Colonic mucosa (tissue), 4 donors: ENCODE data around the gene DMAC2. TPM values are rescaled to one million over a fixed set of nuclear protein-coding genes. Genes with fewer than 3 reads are reported as not detected.

ENCODE experiments used
- DNase-seq: peaks from one replicate; pipeline ENCODE4 v3.0.0-alpha.2; 2020
- H3K27ac ChIP-seq: fragments of 200-600 bp; one replicate; pipeline ENCODE4 v1.8.0; 2021
- H3K27me3 ChIP-seq: fragments of 200-600 bp; one replicate; pipeline ENCODE4 v1.8.0; 2021
- H3K36me3 ChIP-seq: fragments of 200-600 bp; one replicate; pipeline ENCODE4 v1.8.0; 2021
- H3K4me1 ChIP-seq: fragments of 200-600 bp; one replicate; pipeline ENCODE4 v1.8.0; 2021; ENCODE audit warnings: mild to moderate bottlenecking
- H3K4me3 ChIP-seq: fragments of 200-600 bp; one replicate; pipeline ENCODE4 v1.8.0; 2021
- H3K9ac ChIP-seq, 2 donors: one replicate each; pipeline ENCODE4 v1.7.0; 2013; ENCODE audit warnings: control low read depth in 2 of 2, low read depth in 2 of 2, low read length in 2 of 2
- H3K9me3 ChIP-seq: fragments of 200-600 bp; one replicate; pipeline ENCODE4 v1.8.0; 2021
- intact Hi-C: fragments of 100-400 bp; cut with DNase I; formaldehyde crosslinking; loops from one replicate; pipeline ENCODE4 v1.14.1; 2022
- total RNA-seq, 2 donors: library from RNA; stranded (reverse); fragmentation: NEBNext Ultra II Directional in 1 of 2; extraction: Animal tissue kit (Norgen Biotek cat#: 25700) in 1 of 2; gene quantifications; one replicate each; pipeline ENCODE4 v1.2.1, GENCODE V29; 2021
- TF ChIP-seq, protein P1 (sequence below): fragments of 200-600 bp; IDR thresholded peaks from one replicate; pipeline ENCODE4 v1.8.0; 2022; ENCODE audit warnings: antibody characterized with exemption, mild to moderate bottlenecking
- donor health status: healthy.
- donor health status: DM: no; HTN: no; CAD: no.
- donor health status: DM: no; HTN: no; CAD: no.

Gene DMAC2
- total RNA-seq, 2 donors from 2014 or later: 48.0 to 61.8 TPM

DNA sequence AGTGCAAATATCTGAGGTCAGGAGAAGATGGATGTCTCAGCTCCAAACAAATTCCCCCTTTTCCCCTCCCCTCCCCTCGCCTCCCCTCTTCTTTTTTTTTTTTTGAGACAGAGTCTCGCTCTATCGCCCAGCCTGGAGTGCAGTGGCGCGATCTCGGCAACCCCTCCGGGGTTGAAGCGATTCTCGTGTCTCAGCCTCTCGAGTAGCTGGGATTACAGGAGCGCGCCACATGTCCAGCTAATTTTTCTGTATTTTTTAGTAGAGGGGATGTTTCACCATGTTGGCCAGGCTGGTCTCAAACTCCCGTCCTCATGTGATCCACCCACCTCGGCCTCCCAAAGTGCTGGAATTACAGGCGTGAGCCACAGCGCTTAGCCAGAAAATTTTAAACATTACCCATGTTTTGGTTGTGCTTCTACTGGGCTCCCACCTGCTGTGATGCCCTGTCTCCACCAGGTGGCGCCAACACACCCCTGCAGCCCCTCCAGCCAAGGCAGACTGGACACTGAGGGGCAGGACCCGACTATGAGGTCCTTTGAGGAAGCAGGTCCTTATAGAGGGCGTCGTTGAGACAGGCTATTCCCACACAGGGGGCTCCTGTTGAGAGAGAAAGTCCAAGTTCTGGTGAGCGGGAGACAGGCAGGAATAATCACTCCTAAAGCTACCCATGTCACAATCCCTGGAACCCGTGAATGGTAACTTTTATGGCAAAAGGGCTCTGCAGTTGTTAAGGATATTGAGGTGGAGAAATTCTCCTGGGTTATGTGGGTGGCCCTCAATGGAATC is 9.6 kb upstream of the DMAC2 start:
- Histone ChIP-seq H3K4me3 (no peak overlapping the region), H3K27ac (no peak overlapping the region), H3K9me3 (no peaks in the 10 kb centered on the region), H3K36me3 (no peaks in the 10 kb centered on the region), H3K9ac (no peak overlapping the region), H3K4me1 (no peaks in the 10 kb centered on the region), H3K27me3 (no peaks in the 10 kb centered on the region)
- TF ChIP-seq, protein P1, sequence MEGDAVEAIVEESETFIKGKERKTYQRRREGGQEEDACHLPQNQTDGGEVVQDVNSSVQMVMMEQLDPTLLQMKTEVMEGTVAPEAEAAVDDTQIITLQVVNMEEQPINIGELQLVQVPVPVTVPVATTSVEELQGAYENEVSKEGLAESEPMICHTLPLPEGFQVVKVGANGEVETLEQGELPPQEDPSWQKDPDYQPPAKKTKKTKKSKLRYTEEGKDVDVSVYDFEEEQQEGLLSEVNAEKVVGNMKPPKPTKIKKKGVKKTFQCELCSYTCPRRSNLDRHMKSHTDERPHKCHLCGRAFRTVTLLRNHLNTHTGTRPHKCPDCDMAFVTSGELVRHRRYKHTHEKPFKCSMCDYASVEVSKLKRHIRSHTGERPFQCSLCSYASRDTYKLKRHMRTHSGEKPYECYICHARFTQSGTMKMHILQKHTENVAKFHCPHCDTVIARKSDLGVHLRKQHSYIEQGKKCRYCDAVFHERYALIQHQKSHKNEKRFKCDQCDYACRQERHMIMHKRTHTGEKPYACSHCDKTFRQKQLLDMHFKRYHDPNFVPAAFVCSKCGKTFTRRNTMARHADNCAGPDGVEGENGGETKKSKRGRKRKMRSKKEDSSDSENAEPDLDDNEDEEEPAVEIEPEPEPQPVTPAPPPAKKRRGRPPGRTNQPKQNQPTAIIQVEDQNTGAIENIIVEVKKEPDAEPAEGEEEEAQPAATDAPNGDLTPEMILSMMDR: peak; percentile 96
- DNase-seq: peak; percentile 69
- intact Hi-C loops: loop anchor here (2.0 to 10.0 kb wide), 2 partner anchors 104 to 118 kb away; no protein-coding TSS in a partner anchor

DNA sequence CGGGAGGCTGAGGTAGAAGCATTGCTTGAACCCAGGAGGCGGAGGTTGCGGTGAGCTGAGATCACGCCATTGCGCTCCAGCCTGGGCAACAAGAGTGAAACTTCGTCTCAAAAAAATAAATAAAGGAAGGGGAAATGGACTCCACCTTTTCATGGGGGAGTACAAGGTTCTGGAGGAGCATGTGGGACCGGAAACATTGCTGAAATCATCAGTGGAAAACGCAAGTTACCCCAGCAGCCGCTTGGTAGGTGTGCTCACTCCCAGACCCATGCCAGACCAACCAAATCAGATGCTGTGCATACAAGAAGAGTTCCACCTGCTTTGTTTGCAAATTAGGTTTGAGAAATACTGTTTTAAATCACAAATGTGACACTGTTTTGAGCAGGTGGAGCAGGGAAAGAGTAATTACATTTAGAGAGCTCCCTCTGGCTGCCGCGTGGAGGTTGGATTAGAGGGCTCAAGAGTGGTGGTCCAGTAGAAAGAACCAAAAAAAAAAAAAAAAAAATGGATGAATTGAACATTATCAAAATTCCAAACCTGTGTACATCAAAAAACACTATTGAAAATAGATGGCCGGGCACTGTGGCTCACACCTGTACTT is 8.1 kb upstream of the DMAC2 start:
- H3K36me3 ChIP-seq: no peaks in the 10 kb centered on the region
- H3K9me3 ChIP-seq: no peaks in the 10 kb centered on the region
- no peaks in the 10 kb centered on the region for H3K4me1 ChIP-seq
- TF ChIP-seq, protein P1: no peak
- no peak for DNase-seq
- H3K4me3 ChIP-seq: no peak overlapping the region
- H3K9ac ChIP-seq: no peak overlapping the region
- intact Hi-C loops: loop anchor here (2.0 to 10.0 kb wide), 2 partner anchors 103 to 119 kb away; no protein-coding TSS in a partner anchor
- no peaks in the 10 kb centered on the region for H3K27me3 ChIP-seq
- no peak overlapping the region for H3K27ac ChIP-seq

DNA sequence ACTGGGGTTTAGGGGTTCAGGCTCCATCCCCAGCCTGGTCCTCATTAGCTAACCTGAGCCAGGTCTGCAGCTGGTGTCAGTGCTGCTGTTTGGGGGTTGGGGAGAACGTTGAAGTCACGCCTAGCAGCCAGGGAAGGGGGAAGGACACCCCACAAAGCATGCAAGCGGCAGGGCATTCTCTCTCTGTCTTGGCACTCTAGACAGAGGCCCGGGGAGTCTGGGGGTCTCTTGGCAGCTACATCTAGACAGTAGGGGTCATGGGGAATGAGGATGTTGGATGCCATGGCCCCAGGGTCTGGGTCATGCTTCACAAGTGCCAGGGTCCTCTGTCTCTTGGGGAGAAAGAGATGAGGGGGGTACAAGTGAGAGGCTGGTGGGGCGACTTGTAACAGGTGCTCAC is 5.9 kb upstream of the DMAC2 start:
- H3K9ac ChIP-seq: no peak overlapping the region
- no peak for DNase-seq
- no peaks in the 10 kb centered on the region for H3K27me3 ChIP-seq
- no peaks in the 10 kb centered on the region for H3K4me1 ChIP-seq
- no peaks in the 10 kb centered on the region for H3K36me3 ChIP-seq
- H3K27ac ChIP-seq: no peak overlapping the region
- H3K4me3 ChIP-seq: no peak overlapping the region
- intact Hi-C loops: loop anchor here (10.0 kb wide), 1 partner anchor 101 kb away; no protein-coding TSS in a partner anchor
- no peaks in the 10 kb centered on the region for H3K9me3 ChIP-seq
- TF ChIP-seq, protein P1: no peak

DNA sequence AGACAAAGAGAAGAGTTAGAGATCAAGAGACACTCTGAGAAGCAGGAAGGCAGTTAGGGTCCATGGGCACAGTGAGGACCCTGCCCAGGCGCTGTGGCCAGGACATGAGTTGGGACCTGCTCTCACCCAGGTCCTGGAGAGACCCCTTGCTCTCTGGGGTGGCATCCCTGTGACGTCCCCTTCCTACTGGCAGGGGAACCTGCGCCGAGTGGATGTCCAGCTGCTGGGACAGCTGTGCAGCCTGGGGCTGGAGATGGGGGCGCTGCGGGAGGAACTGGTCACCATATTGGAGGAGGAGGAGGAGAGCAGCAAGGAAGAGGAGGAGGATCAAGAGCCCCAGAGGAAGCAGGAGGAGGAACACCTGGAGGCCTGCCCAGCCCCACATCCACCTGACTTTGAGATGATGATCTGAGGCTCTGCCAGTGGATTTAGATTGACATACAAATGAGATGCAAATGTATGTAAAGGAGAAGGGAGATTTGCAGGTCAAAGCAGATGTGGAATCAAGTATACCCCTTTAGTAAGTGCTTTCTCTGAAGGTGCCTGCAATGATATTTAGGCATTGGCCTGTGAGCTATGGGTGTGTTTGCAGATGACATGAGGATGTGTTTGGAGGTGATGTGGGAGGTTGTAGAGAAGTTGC is 4.2 kb upstream of the DMAC2 start:
- TF ChIP-seq, protein P1: no peak
- H3K4me3 ChIP-seq: no peak overlapping the region
- peaks cover 2% of the 10 kb centered on the region for H3K4me1 ChIP-seq
- no peaks in the 10 kb centered on the region for H3K36me3 ChIP-seq
- DNase-seq: no peak
- intact Hi-C loops: loop anchor here (10.0 kb wide), 1 partner anchor 99 kb away; no protein-coding TSS in a partner anchor
- no peaks in the 10 kb centered on the region for H3K27me3 ChIP-seq
- no peak overlapping the region for H3K27ac ChIP-seq
- H3K9me3 ChIP-seq: no peaks in the 10 kb centered on the region
- no peak overlapping the region for H3K9ac ChIP-seq
